Mucosa of gallbladder (tissue), 1 donor: Measurements from ENCODE around the gene MYOCD. TPM values are rescaled to one million over a fixed set of nuclear protein-coding genes. Genes with fewer than 3 reads are reported as not detected.

Experiments
- DNase-seq: peaks from one replicate; pipeline ENCODE4 v3.0.0-alpha.2; 2020; ENCODE audit warnings: low spot score
- total RNA-seq: library from RNA; stranded (reverse); gene quantifications from one replicate; pipeline ENCODE4 v1.2.1, GENCODE V29; 2021
- donor health status: DM: no; HTN: no; CAD: no.

Gene MYOCD
- total RNA-seq, 1 donor from 2014 or later = 37.3 TPM

- DNase-seq = no peak
Measured at GRCh38 chr17:12641084-12641483, 24.6 kb upstream of the MYOCD start.

GRCh38 chr17:12642034-12642433 lies 23.7 kb upstream of the MYOCD start:
- no peak for DNase-seq

GRCh38 chr17:12643822-12644221 lies 21.9 kb upstream of the MYOCD start:
- DNase-seq = no peak

- DNase-seq = no peak
Measured at GRCh38 chr17:12644623-12645022, 21.1 kb upstream of the MYOCD start.

- no peak for DNase-seq
Measured at GRCh38 chr17:12646761-12647422, 18.8 kb upstream of the MYOCD start.

GRCh38 chr17:12648498-12648897 lies 17.2 kb upstream of the MYOCD start:
- no peak for DNase-seq

GRCh38 chr17:12655936-12656335 lies 9.8 kb upstream of the MYOCD start:
- no peak for DNase-seq

- DNase-seq = no peak
Measured at GRCh38 chr17:12656354-12656753, 9.3 kb upstream of the MYOCD start.

GRCh38 chr17:12659500-12659899 lies 6.2 kb upstream of the MYOCD start:
- no peak for DNase-seq

GRCh38 chr17:12664252-12664651 lies 1.4 kb upstream of the MYOCD start:
- DNase-seq = no peak

GRCh38 chr17:12664894-12665262 lies 812 bp upstream of the MYOCD start:
- DNase-seq = no peak

GRCh38 chr17:12666718-12667117 lies 1.0 kb downstream of the MYOCD start:
- no peak for DNase-seq

GRCh38 chr17:12667299-12667958 lies 1.7 kb downstream of the MYOCD start:
- peak; percentile 32 for DNase-seq

GRCh38 chr17:12671906-12672305 lies 6.2 kb downstream of the MYOCD start:
- no peak for DNase-seq

GRCh38 chr17:12672947-12673346 lies 7.3 kb downstream of the MYOCD start:
- no peak for DNase-seq

GRCh38 chr17:12673788-12674187 lies 8.1 kb downstream of the MYOCD start:
- no peak for DNase-seq

- no peak for DNase-seq
Measured at GRCh38 chr17:12680407-12680897, 14.8 kb downstream of the MYOCD start.

- DNase-seq = no peak
Measured at GRCh38 chr17:12680993-12681392, 15.3 kb downstream of the MYOCD start.

- no peak for DNase-seq
Measured at GRCh38 chr17:12683299-12683698, 17.6 kb downstream of the MYOCD start.

- no peak for DNase-seq
Measured at GRCh38 chr17:12686486-12686885, 20.8 kb downstream of the MYOCD start.

GRCh38 chr17:12688382-12688781 lies 22.7 kb downstream of the MYOCD start:
- no peak for DNase-seq

GRCh38 chr17:12691173-12691572 lies 25.5 kb downstream of the MYOCD start:
- DNase-seq = no peak

- DNase-seq = no peak
Measured at GRCh38 chr17:12693640-12694039, 27.9 kb downstream of the MYOCD start.

- no peak for DNase-seq
Measured at GRCh38 chr17:12706070-12706469, 40.4 kb downstream of the MYOCD start.
